CD4-positive, alpha-beta T cell (primary cell): ENCODE data around the gene HELZ. TPM values are rescaled to one million over a fixed set of nuclear protein-coding genes. Genes with fewer than 3 reads are reported as not detected.
"Not testable (repeated sequence)": the region's sequence is repeated elsewhere in the genome, so short reads cannot be mapped to it uniquely, and the experiment has no call there.

Experiments
- ATAC-seq: fragments of 200-7000 bp; cut with Tn5 transposase; one replicate; pipeline ENCODE4 v1.10.0; 2022; ENCODE audit warnings: mild to moderate bottlenecking; ENCODE audit not compliant: poor library complexity
- CTCF ChIA-PET: fragments of 350-600 bp; sonication (Branson Sonifier 250); formaldehyde crosslinking; loops from one replicate; lab custom pipeline; 2021; ENCODE audit warnings: antibody characterized with exemption, inconsistent platforms; lab: Charles Lee
- POLR2A ChIA-PET: fragments of 350-600 bp; sonication (Branson Sonifier 250); formaldehyde crosslinking; loops from one replicate; lab custom pipeline; 2021; ENCODE audit warnings: antibody characterized with exemption, inconsistent platforms; lab: Charles Lee
- DNase-seq, 14 experiments: peaks; one replicate each; pipeline ENCODE4 v3.0.0-alpha.2; 2013 to 2020; ENCODE audit warnings: mixed read lengths in 2 of 14
- H3K27ac ChIP-seq, 2 donors: one replicate each; pipeline versions ENCODE4 v1.5.1 to v1.7.0; 2013; ENCODE audit warnings: low read length in 2 of 2, low read depth in 1 of 2, mild to moderate bottlenecking in 1 of 2
- H3K27me3 ChIP-seq, 2 experiments: 1 replicate in 1 of 2; 2 replicates in 1 of 2; pipeline versions ENCODE4 v1.6.1 to v1.7.0; 2013; ENCODE audit warnings: low read length in 2 of 2, control low read depth in 1 of 2, mild to moderate bottlenecking in 1 of 2, moderate library complexity in 1 of 2; ENCODE audit not compliant: insufficient read depth in 2 of 2, control insufficient read depth in 1 of 2
- H3K36me3 ChIP-seq: one replicate; pipeline ENCODE4 v1.6.1; 2013; ENCODE audit warnings: low read length, control low read depth; ENCODE audit not compliant: insufficient read depth
- H3K4me1 ChIP-seq: one replicate; pipeline ENCODE4 v1.6.1; 2013; ENCODE audit warnings: low read length, control low read depth; ENCODE audit not compliant: insufficient read depth
- H3K4me3 ChIP-seq: one replicate; pipeline ENCODE4 v1.5.1; 2013; ENCODE audit warnings: mild to moderate bottlenecking, low read length, moderate library complexity
- H3K9me3 ChIP-seq, 2 experiments: 1 replicate in 1 of 2; 2 replicates in 1 of 2; pipeline versions ENCODE4 v1.6.1 to v1.7.0; 2013; ENCODE audit warnings: low read length in 2 of 2, mild to moderate bottlenecking in 2 of 2, control low read depth in 1 of 2, moderate library complexity in 1 of 2; ENCODE audit not compliant: control insufficient read depth in 1 of 2, insufficient read depth in 1 of 2
- H3K27ac Mint-ChIP-seq: one replicate; pipeline ENCODE4 v1.8.0; 2020; ENCODE audit warnings: mixed read lengths
- H3K27me3 Mint-ChIP-seq: one replicate; pipeline ENCODE4 v1.8.0; 2021; ENCODE audit warnings: mixed read lengths
- H3K36me3 Mint-ChIP-seq: one replicate; pipeline ENCODE4 v1.8.0; 2021; ENCODE audit warnings: low read depth, mixed read lengths
- H3K4me1 Mint-ChIP-seq: one replicate; pipeline ENCODE4 v1.8.0; 2021; ENCODE audit warnings: low read depth, mixed read lengths
- H3K4me3 Mint-ChIP-seq: one replicate; pipeline ENCODE4 v1.8.0; 2020; ENCODE audit warnings: mild to moderate bottlenecking, mixed read lengths
- H3K9me3 Mint-ChIP-seq: one replicate; pipeline ENCODE4 v1.8.0; 2020; ENCODE audit warnings: mixed read lengths
- intact Hi-C, 2 experiments: fragments of 100-400 bp; cut with DNase I in 1 of 2; cut with micrococcal nuclease in 1 of 2; formaldehyde crosslinking; loops; one replicate each; pipeline versions ENCODE4 v1.15.1 to v1.9.0; 2023 to 2025; cut with DNase I, micrococcal nuclease
- total RNA-seq, 174 experiments: library from RNA in 2 of 174; stranded (reverse) in 2 of 174; gene quantifications; one replicate each; pipeline ENCODE4 v1.2.3 and lab custom pipeline; 2021 to 2026
- TF ChIP-seq, protein P1 (sequence below): fragments of 200-600 bp; IDR thresholded peaks from one replicate; pipeline ENCODE4 v1.8.0; 2022; ENCODE audit warnings: antibody characterized with exemption, mild to moderate bottlenecking

The HELZ gene
- total RNA-seq, 2 experiments from 2014 or later: 94.8 to 107 TPM

DNA sequence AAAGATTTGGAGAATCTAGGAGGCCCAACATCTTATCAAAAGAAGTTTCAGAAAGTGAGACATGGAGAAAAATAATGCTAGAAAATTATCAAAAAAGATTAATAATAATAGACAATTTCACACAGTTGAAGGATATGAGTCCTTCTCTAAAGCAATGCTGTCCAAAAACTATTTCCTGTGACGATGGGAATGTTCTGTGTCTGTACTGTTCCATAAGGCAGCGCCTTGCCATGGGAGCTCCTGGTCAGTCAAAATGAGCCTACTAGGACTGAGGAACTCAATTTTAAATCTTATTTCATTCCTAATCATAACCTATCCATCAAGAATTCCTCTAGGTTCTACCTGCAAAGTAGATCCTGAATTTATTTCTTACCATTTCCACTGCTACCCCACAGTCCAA is 151.6 kb downstream of the HELZ start:
- TF ChIP-seq, protein P1, sequence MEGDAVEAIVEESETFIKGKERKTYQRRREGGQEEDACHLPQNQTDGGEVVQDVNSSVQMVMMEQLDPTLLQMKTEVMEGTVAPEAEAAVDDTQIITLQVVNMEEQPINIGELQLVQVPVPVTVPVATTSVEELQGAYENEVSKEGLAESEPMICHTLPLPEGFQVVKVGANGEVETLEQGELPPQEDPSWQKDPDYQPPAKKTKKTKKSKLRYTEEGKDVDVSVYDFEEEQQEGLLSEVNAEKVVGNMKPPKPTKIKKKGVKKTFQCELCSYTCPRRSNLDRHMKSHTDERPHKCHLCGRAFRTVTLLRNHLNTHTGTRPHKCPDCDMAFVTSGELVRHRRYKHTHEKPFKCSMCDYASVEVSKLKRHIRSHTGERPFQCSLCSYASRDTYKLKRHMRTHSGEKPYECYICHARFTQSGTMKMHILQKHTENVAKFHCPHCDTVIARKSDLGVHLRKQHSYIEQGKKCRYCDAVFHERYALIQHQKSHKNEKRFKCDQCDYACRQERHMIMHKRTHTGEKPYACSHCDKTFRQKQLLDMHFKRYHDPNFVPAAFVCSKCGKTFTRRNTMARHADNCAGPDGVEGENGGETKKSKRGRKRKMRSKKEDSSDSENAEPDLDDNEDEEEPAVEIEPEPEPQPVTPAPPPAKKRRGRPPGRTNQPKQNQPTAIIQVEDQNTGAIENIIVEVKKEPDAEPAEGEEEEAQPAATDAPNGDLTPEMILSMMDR: no peak
- H3K4me1 ChIP-seq: peaks cover 3% of the 10 kb centered on the region
- intact Hi-C loops: no loop called here
- Mint-ChIP-seq H3K4me1 (peaks cover 68% of the 10 kb centered on the region), H3K27me3 (no peaks in the 10 kb centered on the region), H3K9me3 (no peaks in the 10 kb centered on the region), H3K4me3 (no peak overlapping the region), H3K36me3 (peaks cover 66% of the 10 kb centered on the region), H3K27ac (no peak overlapping the region)
- peaks cover 35% of the 10 kb centered on the region for H3K36me3 ChIP-seq
- no peaks in the 10 kb centered on the region for H3K27me3 ChIP-seq
- no peaks in the 10 kb centered on the region for H3K9me3 ChIP-seq
- no peak overlapping the region for H3K27ac ChIP-seq
- DNase-seq (no peak), ATAC-seq (no peak)
- H3K4me3 ChIP-seq: no peak overlapping the region
- CTCF ChIA-PET: no interaction called here
- POLR2A ChIA-PET: no interaction called here

DNA sequence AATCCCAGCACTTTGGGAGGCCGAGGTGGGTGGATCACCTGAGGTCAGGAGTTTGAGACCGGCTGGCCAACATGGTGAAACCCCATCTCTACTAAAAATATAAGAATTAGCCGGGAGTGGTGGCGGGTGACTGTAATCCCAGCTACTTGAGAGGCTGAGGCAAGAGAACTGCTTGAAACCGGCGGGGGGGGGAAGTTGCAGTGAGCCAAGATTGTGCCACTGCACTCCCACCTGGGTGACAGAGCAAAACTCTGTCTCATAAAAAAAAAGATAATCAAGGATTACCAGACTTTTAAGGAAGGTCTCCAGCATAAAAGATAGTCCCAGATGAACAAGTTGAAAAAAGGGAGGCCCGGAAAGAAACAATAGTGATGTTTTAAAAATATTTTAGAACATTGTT is 152.3 kb downstream of the HELZ start:
- intact Hi-C loops, H3K27ac ChIP-seq, H3K27me3 Mint-ChIP-seq, CTCF ChIA-PET, H3K27ac Mint-ChIP-seq, DNase-seq, H3K4me3 ChIP-seq, ATAC-seq, H3K9me3 Mint-ChIP-seq, H3K4me1 ChIP-seq, H3K9me3 ChIP-seq, POLR2A ChIA-PET, H3K4me3 Mint-ChIP-seq, H3K27me3 ChIP-seq: not testable (repeated sequence)
- peaks cover 40% of the 10 kb centered on the region for H3K36me3 ChIP-seq
- Mint-ChIP-seq H3K4me1 (peaks cover 63% of the 10 kb centered on the region), H3K36me3 (peaks cover 67% of the 10 kb centered on the region)

DNA sequence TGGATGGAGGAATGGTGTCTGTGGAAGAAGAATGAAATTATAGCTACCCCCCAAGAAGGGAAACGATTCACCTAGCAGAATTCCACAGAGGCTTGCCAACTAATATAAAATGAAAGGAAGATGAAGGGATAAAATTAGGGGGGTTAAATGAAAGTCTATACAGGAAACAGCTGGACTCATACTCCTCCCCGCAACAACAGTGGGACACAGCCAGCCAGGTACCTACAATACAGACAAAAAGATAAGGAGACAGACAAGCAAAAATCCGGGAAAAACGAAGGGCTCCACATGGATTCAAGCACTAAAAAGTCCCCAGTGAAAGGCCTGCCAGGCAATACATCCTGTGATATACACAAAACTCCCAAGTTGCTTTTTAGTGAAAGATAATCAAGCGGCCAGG is 152.7 kb downstream of the HELZ start:
- POLR2A ChIA-PET: no interaction called here
- Mint-ChIP-seq H3K36me3 (peaks cover 69% of the 10 kb centered on the region), H3K27me3 (no peaks in the 10 kb centered on the region), H3K4me3 (no peak overlapping the region), H3K9me3 (no peaks in the 10 kb centered on the region), H3K4me1 (peaks cover 59% of the 10 kb centered on the region), H3K27ac (no peak overlapping the region)
- peaks cover 3% of the 10 kb centered on the region for H3K4me1 ChIP-seq
- no peak for ATAC-seq
- intact Hi-C loops: no loop called here
- no peak overlapping the region for H3K4me3 ChIP-seq
- DNase-seq: no peak
- no peaks in the 10 kb centered on the region for H3K9me3 ChIP-seq
- TF ChIP-seq, protein P1: no peak
- no peaks in the 10 kb centered on the region for H3K27me3 ChIP-seq
- CTCF ChIA-PET: no interaction called here
- H3K36me3 ChIP-seq: peaks cover 44% of the 10 kb centered on the region
- no peak overlapping the region for H3K27ac ChIP-seq

DNA sequence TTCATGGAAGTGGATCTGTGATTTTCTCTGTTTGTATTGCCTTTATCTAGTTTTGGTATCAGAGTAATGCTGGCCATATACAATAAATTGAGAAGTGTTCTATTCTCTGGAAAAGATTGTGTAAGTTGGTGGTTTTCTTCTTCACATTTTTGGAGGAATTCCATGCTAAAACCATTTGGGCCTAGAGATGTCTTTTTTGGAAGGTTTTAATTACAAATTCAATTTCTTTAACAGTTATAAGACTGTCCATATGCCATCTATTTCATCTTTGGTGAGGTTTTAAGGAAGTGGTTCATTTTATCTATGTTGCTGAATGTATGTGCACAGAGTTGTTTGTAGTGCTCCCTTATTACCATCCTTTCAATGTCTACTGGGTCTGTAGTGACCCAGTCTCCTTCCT is 154.7 kb downstream of the HELZ start:
- H3K36me3 Mint-ChIP-seq: peaks cover 71% of the 10 kb centered on the region
- Histone ChIP-seq H3K27me3 (no peaks in the 10 kb centered on the region), H3K4me3 (no peak overlapping the region), H3K4me1 (peaks cover 3% of the 10 kb centered on the region), H3K27ac (no peak overlapping the region), H3K9me3 (no peaks in the 10 kb centered on the region), H3K36me3 (peaks cover 50% of the 10 kb centered on the region)
- DNase-seq: no peak
- no peak for ATAC-seq
- TF ChIP-seq, protein P1: no peak
- H3K27me3 Mint-ChIP-seq: no peaks in the 10 kb centered on the region
- intact Hi-C loops: no loop called here
- H3K9me3 Mint-ChIP-seq: no peaks in the 10 kb centered on the region
- ChIA-PET POLR2A (no interaction called here), CTCF (no interaction called here)
- no peak overlapping the region for H3K4me3 Mint-ChIP-seq
- no peak overlapping the region for H3K27ac Mint-ChIP-seq
- peaks cover 54% of the 10 kb centered on the region for H3K4me1 Mint-ChIP-seq
